HEK293 (cell line): ENCODE measurements around the gene ABCA1.

Experiments
- CTCF ChIP-seq: fragments of 450-650 bp; formaldehyde crosslinking; IDR thresholded peaks from 2 replicates; pipeline ENCODE4 v1.5.1; 2016; ENCODE audit warnings: missing biosample characterization, missing genetic modification characterization
- HOXA7 ChIP-seq: sonication (generic); formaldehyde crosslinking; IDR thresholded peaks from 2 replicates; pipeline ENCODE4 v1.8.1; 2022; ENCODE audit warnings: missing genetic modification reagents, borderline replicate concordance
- PRDM10 ChIP-seq: fragments of 450-650 bp; formaldehyde crosslinking; IDR thresholded peaks from 2 replicates; pipeline ENCODE4 v1.5.1; 2016; ENCODE audit warnings: missing biosample characterization, missing genetic modification characterization
- SALL2 ChIP-seq: fragments of 450-650 bp; formaldehyde crosslinking; IDR thresholded peaks from 2 replicates; pipeline ENCODE4 v1.5.0; 2017; ENCODE audit warnings: missing biosample characterization, mild to moderate bottlenecking, missing genetic modification characterization, borderline replicate concordance
- ZBTB44 ChIP-seq: fragments of 450-650 bp; IDR thresholded peaks from 2 replicates; pipeline ENCODE4 v1.5.1; 2018; ENCODE audit warnings: missing biosample characterization, mild to moderate bottlenecking, missing genetic modification characterization
- ZNF23 ChIP-seq: fragments of 450-650 bp; formaldehyde crosslinking; IDR thresholded peaks from 2 replicates; pipeline ENCODE4 v1.5.1; 2016; ENCODE audit warnings: missing biosample characterization, missing genetic modification characterization, borderline replicate concordance
- ZNF274 ChIP-seq, 2 experiments: fragments of 200-500 bp in 1 of 2; fragments of 450-650 bp in 1 of 2; sonication (Bioruptor generic) in 1 of 2; formaldehyde crosslinking in 1 of 2; IDR thresholded peaks; 2 replicates each; pipeline versions ENCODE4 v1.5.1 to v1.6.1; 2014 to 2016; ENCODE audit warnings: borderline replicate concordance in 1 of 2, inconsistent platforms in 1 of 2, low read length in 1 of 2, missing biosample characterization in 1 of 2, missing genetic modification characterization in 1 of 2
- ZSCAN18 ChIP-seq: fragments of 450-650 bp; formaldehyde crosslinking; IDR thresholded peaks from 2 replicates; pipeline ENCODE4 v1.5.1; 2016; ENCODE audit warnings: missing biosample characterization, missing genetic modification characterization

- TF ChIP-seq CTCF (tag by site-specific recombination) (no peak), ZSCAN18 (tag by site-specific recombination) (no peak), ZNF23 (tag by site-specific recombination) (no peak), ZBTB44 (tag by site-specific recombination) (no peak), ZNF274 (IDR thresholded peaks at IDR 0.05; ENCODE audit: low read length) (no peak), ZNF274 (tag by site-specific recombination; IDR thresholded peaks at IDR 0.05; ENCODE audit: borderline replicate concordance) (no peak), PRDM10 (no peak), HOXA7 (no peak), SALL2 (no peak)
These were observed 64.6 kb downstream of the ABCA1 start for GRCh38 chr9:104863180-104863883.
